ENCODE data around the gene CHCHD6. TPM values are rescaled to one million over a fixed set of nuclear protein-coding genes. Genes with fewer than 3 reads are reported as not detected.

CHCHD6 gene
- total and polyA plus RNA-seq, 2 of the 4 experiments (the other 2 are of a cell fraction) = 18.8 to 28.9 TPM

GRCh38 chr3:126916546-126916945 lies 212.5 kb downstream of the CHCHD6 start:
- no TSS peak for BruUV-seq (replicated peaks)
- 100% methylated on average over 2 of the region's 4 CpGs; no CpG with 5 or more reads in 1 of the 2 experiments for WGBS, 2 experiments (ENCODE audit: extremely low coverage in 2 of 2, insufficient read length in 1 of 2)
- no peak overlapping the region for H3K56ac ChIP-seq (ENCODE audit: extremely low read depth, insufficient read depth, low read length)
- H4K8ac ChIP-seq (ENCODE audit: low read depth in 2 of 2, low read length in 2 of 2) = no peak overlapping the region
- no peak overlapping the region for H3K9ac ChIP-seq (ENCODE audit: low read depth, low read length)
- no peak overlapping the region for H3K4ac ChIP-seq (ENCODE audit: low read depth, low read length)
- H3K18ac ChIP-seq (ENCODE audit: low read depth, low read length) = no peak overlapping the region
- H2BK5ac ChIP-seq (ENCODE audit: low read depth, low read length, poor library complexity, severe bottlenecking) = no peak overlapping the region
- ATAC-seq (ENCODE audit: low read depth) (no peak), DNase-seq (no peak)
- dilution Hi-C loops (cut with HindIII; ENCODE audit: low sequenced_read_pairs, unreplicated experiment) = no loop called here
- intact Hi-C loops (cut with micrococcal nuclease) = no loop called here
- H3K23ac ChIP-seq (ENCODE audit: low read depth, low read length) = no peak overlapping the region
- H3K9me1 ChIP-seq (ENCODE audit: insufficient read depth, low read length) = peaks cover 12% of the 10 kb centered on the region
- no peak overlapping the region for H3K14ac ChIP-seq (replicated peaks; ENCODE audit: low read depth, low read length)
- no peaks in the 10 kb centered on the region for H4K20me1 ChIP-seq (ENCODE audit: insufficient read depth, low read length)
- H3K9me3 ChIP-seq (ENCODE audit: control insufficient read depth, insufficient read depth, low read length) = no peaks in the 10 kb centered on the region
- ChIA-PET POLR2A (ENCODE audit: unreplicated experiment) (no interaction called here), CTCF (no interaction called here)
- no peak for TF ChIP-seq MAFK (IDR thresholded peaks at IDR 0.05; ENCODE audit: low read depth, low read length)
- no peak for TF ChIP-seq USF2 (IDR thresholded peaks at IDR 0.05; ENCODE audit: low read depth, low read length)
- no peak for TF ChIP-seq POLR2A (IDR thresholded peaks at IDR 0.05; ENCODE audit: low read depth, low read length)
- TF ChIP-seq RCOR1 (IDR thresholded peaks at IDR 0.05; ENCODE audit: insufficient replicate concordance, low read length) = no peak
- TF ChIP-seq RAD21 (IDR thresholded peaks at IDR 0.05; ENCODE audit: low read length) = no peak
- no peak for TF ChIP-seq FOS (IDR thresholded peaks at IDR 0.05; ENCODE audit: low read depth, low read length)
- no peak for TF ChIP-seq BHLHE40 (IDR thresholded peaks at IDR 0.05; ENCODE audit: low read depth, low read length)
- no peak for TF ChIP-seq MAZ (IDR thresholded peaks at IDR 0.05; ENCODE audit: borderline replicate concordance, low read depth, low read length)
- TF ChIP-seq CTCF (conservative IDR thresholded peaks at IDR 0.05; ENCODE audit: low read depth, low read length) = no peak
- TF ChIP-seq NFE2L2 (IDR thresholded peaks at IDR 0.05; ENCODE audit: low read depth, low read length) = no peak
- no peak for TF ChIP-seq CEBPB (IDR thresholded peaks at IDR 0.05; ENCODE audit: low read depth, low read length)
- no peak for TF ChIP-seq ELK1 (IDR thresholded peaks at IDR 0.05; ENCODE audit: borderline replicate concordance, low read depth, low read length)
- TF ChIP-seq SMC3 (IDR thresholded peaks at IDR 0.05; ENCODE audit: low read depth, low read length) = no peak
- H2AK9ac ChIP-seq (replicated peaks; ENCODE audit: low read depth, low read length, poor library complexity) = no peak overlapping the region
- H2BK15ac ChIP-seq (ENCODE audit: low read depth, low read length) = no peak overlapping the region
- no peak overlapping the region for H3K4me3 ChIP-seq (ENCODE audit: insufficient read depth, low read depth, low read length)
- H2AK5ac ChIP-seq (ENCODE audit: low read depth, low read length) = no peak overlapping the region; the same call in 1 of the 2 replicates
- H4K91ac ChIP-seq (ENCODE audit: insufficient read depth, low read depth, low read length) = no peak overlapping the region
- no peak overlapping the region for H3K4me2 ChIP-seq (ENCODE audit: low read depth, low read length)
- H2AFZ ChIP-seq (replicated peaks; ENCODE audit: low read length, poor library complexity) = peak overlapping the region; percentile 14
- peaks cover 0 to 11% of the 10 kb centered on the region in 2 experiments; a peak in 2 of 4 replicates for H3K79me1 ChIP-seq (ENCODE audit: low read depth in 1 of 2, low read length in 2 of 2)
- in situ Hi-C loops (cut with MboI; ENCODE audit: low sequenced_read_pairs) = no loop called here
- H3K36me3 ChIP-seq (ENCODE audit: control insufficient read depth, insufficient read depth, low read length) = no peaks in the 10 kb centered on the region
- H3K4me1 ChIP-seq (ENCODE audit: control insufficient read depth, insufficient read depth, low read length) = peaks cover 2% of the 10 kb centered on the region; the same call in 1 of the 2 replicates
- H2BK20ac ChIP-seq (ENCODE audit: low read depth, low read length) = no peak overlapping the region
- H2BK120ac ChIP-seq (ENCODE audit: low read depth, low read length) = no peak overlapping the region
- H3K27me3 ChIP-seq (ENCODE audit: control insufficient read depth, insufficient read depth, low read length) = no peaks in the 10 kb centered on the region
- H3K27ac ChIP-seq (ENCODE audit: insufficient read depth, low read length) = no peak overlapping the region
- no peak overlapping the region for H4K5ac ChIP-seq (ENCODE audit: low read depth, low read length)

All from IMR-90 (cell line).